ENCODE data around the gene KLHL7. TPM values are rescaled to one million over a fixed set of nuclear protein-coding genes. Genes with fewer than 3 reads are reported as not detected.
A peak's percentile ranks its signal among the peaks of the same experiment; 100 is the strongest.

KLHL7 gene, protein sequence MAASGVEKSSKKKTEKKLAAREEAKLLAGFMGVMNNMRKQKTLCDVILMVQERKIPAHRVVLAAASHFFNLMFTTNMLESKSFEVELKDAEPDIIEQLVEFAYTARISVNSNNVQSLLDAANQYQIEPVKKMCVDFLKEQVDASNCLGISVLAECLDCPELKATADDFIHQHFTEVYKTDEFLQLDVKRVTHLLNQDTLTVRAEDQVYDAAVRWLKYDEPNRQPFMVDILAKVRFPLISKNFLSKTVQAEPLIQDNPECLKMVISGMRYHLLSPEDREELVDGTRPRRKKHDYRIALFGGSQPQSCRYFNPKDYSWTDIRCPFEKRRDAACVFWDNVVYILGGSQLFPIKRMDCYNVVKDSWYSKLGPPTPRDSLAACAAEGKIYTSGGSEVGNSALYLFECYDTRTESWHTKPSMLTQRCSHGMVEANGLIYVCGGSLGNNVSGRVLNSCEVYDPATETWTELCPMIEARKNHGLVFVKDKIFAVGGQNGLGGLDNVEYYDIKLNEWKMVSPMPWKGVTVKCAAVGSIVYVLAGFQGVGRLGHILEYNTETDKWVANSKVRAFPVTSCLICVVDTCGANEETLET
- total RNA-seq: 10 to 100 TPM; 20.4 to 36.2 (median 30.8) TPM

DNA sequence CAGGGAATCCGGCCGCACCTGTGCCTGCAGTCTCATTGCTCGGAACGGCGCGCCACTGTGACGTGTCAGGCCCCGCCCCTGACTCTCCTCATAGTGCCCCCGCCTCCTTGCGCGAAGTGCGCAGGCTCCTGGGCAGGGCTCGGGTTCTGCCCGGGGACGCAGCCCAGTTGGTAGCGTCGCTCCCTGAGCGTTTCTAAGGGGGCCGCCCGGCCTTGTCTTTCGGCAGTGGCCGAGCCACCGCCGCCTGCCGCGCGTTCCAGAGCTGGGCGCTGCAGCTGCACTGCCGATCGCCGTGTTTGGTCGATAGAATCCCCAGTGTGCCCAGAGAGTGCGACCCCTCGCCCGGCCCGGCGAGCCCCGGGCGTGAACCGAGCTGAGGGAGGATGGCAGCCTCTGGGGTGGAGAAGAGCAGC is at the start of gene KLHL7:
Gene KLHL7, plus strand, starts transcription at position 142 of the 413 bp plus-strand sequence. Its CDS starts 242 bp downstream, at position 384.
- no peaks in the 10 kb centered on the region for H3K36me3 ChIP-seq
- H3K27me3 ChIP-seq: no peaks in the 10 kb centered on the region
- DNase-seq (ENCODE audit: extremely low spot score): peak; percentile 99
- H3K4me3 ChIP-seq: peak within 1 kb of the TSS; percentile 82 to 98 (median 92)
- H3K4me1 ChIP-seq: peaks cover 28 to 46% (median 41%) of the 10 kb centered on the region in 4 donors
- intact Hi-C loops (cut with DNase I): loop anchor here (2.0 kb wide), 1 partner anchor 75 kb away; no protein-coding TSS in a partner anchor
- 0% methylated on average over 16 of the region's 40 CpGs for WGBS
- H3K9me3 ChIP-seq: peaks cover 0 to 5% (median 0%) of the 10 kb centered on the region in 4 donors
- TF ChIP-seq EP300 (IDR thresholded peaks at IDR 0.05): no peak
- peak; percentile 74 for TF ChIP-seq POLR2A (IDR thresholded peaks at IDR 0.05; ENCODE audit: low read depth)
- peak; percentile 98 for TF ChIP-seq POLR2AphosphoS5 (IDR thresholded peaks at IDR 0.05)
- H3K27ac ChIP-seq (replicated peaks in 1 of 4): peak within 1 kb of the TSS; percentile 90 to 98 (median 94)

DNA sequence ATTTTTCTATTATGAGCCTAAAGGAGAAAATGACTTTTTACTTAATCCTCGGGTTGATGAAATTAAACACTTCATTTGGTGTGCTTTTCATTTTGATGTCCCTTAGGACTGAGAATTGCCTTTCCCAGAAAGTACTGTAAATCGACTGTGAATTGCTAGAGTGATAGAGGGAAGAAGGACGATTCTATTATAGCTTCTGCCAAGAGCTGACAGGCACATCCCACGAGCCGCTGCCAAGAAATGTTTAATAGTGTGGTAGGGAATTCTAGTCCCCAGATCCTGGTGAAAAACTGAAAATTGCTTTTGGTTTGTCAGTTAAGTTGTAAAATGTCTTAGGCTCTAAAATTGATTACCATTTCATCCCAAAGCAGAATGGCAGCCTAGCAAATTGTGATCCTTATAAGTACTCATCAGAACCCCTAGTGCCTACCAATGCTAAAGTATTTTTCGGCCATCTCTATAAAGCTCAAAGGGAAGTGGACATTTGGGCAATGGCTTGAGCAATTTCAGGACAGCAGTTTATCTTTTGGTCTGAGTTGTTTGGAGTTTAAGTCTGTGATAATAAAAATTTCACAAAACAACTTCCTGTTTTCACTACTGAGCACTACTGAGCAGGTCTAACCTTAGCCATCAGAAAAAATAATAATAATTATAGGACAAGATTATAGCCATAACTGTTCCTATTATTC is 47.0 kb upstream of the KLHL7 start:
- H3K36me3 ChIP-seq: no peaks in the 10 kb centered on the region
- intact Hi-C loops (cut with DNase I): loop anchor here (5.0 to 10.0 kb wide), 2 partner anchors 334 to 501 kb away; partner anchors contain the start of gene IL6
- H3K4me1 ChIP-seq: peaks cover 0 to 10% (median 8%) of the 10 kb centered on the region in 4 donors
- no peaks in the 10 kb centered on the region for H3K27me3 ChIP-seq
- no peak for DNase-seq (ENCODE audit: extremely low spot score)
- H3K27ac ChIP-seq (replicated peaks in 1 of 4): no peak overlapping the region
- 40% methylated on average over 6 of the region's 6 CpGs for WGBS
- no peak for TF ChIP-seq POLR2A (IDR thresholded peaks at IDR 0.05; ENCODE audit: low read depth)
- TF ChIP-seq POLR2AphosphoS5 (IDR thresholded peaks at IDR 0.05): no peak
- H3K9me3 ChIP-seq: no peaks in the 10 kb centered on the region
- no peak overlapping the region for H3K4me3 ChIP-seq

DNA sequence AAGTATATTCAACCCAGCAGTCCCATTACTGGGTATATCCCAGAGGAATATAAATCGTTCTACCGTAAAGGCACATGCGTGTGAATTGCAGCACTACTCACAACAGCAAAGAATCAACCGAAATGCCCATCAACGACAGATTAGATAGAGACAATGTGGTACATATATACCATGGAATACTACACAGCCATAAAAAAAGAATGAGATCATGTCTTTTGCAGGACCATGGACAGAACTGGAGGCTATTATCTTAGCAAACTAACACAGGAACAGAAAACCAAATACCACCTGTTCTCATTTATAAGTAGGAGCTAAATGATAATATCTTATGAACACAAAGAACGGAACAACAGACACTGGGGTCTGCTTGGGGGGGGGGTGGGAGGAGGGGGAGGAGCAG is 44.3 kb upstream of the KLHL7 start:
- Histone ChIP-seq H3K4me3 (no peak overlapping the region), H3K9me3 (no peaks in the 10 kb centered on the region), H3K4me1 (peaks cover 0 to 14% (median 11%) of the 10 kb centered on the region in 4 donors), H3K27me3 (no peaks in the 10 kb centered on the region), H3K27ac (replicated peaks in 1 of 4) (no peak overlapping the region), H3K36me3 (no peaks in the 10 kb centered on the region)
- intact Hi-C loops (cut with DNase I): no loop called here
- DNase-seq (ENCODE audit: extremely low spot score): no peak
- WGBS: 94% methylated on average over 6 of the region's 6 CpGs
- TF ChIP-seq, protein P1, sequence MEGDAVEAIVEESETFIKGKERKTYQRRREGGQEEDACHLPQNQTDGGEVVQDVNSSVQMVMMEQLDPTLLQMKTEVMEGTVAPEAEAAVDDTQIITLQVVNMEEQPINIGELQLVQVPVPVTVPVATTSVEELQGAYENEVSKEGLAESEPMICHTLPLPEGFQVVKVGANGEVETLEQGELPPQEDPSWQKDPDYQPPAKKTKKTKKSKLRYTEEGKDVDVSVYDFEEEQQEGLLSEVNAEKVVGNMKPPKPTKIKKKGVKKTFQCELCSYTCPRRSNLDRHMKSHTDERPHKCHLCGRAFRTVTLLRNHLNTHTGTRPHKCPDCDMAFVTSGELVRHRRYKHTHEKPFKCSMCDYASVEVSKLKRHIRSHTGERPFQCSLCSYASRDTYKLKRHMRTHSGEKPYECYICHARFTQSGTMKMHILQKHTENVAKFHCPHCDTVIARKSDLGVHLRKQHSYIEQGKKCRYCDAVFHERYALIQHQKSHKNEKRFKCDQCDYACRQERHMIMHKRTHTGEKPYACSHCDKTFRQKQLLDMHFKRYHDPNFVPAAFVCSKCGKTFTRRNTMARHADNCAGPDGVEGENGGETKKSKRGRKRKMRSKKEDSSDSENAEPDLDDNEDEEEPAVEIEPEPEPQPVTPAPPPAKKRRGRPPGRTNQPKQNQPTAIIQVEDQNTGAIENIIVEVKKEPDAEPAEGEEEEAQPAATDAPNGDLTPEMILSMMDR (IDR thresholded peaks at IDR 0.05): no peak
- TF ChIP-seq POLR2AphosphoS5 (IDR thresholded peaks at IDR 0.05): no peak
- no peak for TF ChIP-seq EP300 (IDR thresholded peaks at IDR 0.05)
- no peak for TF ChIP-seq POLR2A (IDR thresholded peaks at IDR 0.05; ENCODE audit: low read depth)

DNA sequence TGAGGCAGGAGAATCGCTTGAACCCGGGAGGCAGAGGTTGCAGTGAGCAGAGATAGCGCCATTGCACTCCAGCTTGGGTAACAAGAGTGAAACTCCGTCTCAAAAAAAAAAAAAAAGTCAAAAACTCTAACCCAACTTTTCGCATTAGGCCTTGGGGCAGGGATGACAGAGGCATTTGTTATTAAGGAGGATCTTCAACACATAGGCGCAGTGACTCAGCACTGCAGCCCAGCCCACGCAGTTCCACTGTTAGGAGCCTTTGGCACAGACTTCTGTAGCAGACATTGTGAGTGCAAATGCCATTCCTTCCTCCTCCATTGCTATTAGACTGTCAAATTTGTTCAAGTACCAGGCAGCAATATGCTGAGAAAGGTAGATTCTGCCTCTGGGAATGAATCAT is 43.1 kb upstream of the KLHL7 start:
- WGBS: 82% methylated on average over 7 of the region's 7 CpGs
- no peaks in the 10 kb centered on the region for H3K27me3 ChIP-seq
- intact Hi-C loops (cut with DNase I): no loop called here

DNA sequence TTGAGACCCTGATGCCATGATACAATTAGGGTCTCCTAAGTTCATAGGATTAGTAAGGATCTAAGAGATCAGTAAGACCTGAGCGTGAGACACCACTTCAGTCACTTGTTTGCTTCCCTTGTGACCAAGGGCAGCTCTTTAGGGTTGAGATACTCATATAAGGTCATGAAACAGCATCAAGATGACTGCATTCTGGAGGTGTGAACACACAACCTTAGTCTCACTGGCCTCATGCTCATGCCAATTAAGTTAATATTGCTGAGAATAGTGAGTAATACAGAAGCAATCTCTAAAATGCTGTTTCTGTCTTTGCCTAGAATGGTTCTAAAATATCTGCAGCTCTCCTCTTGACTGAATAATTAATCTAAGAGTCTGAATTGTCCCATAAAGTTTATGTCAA is 39.6 kb upstream of the KLHL7 start:
- peaks cover 0 to 22% (median 9%) of the 10 kb centered on the region in 4 donors for H3K4me1 ChIP-seq
- no peaks in the 10 kb centered on the region for H3K27me3 ChIP-seq
- no peak overlapping the region for H3K4me3 ChIP-seq
- no peak for DNase-seq (ENCODE audit: extremely low spot score)
- H3K36me3 ChIP-seq: no peaks in the 10 kb centered on the region
- no peaks in the 10 kb centered on the region for H3K9me3 ChIP-seq
- WGBS: 89% methylated on average over 1 of the region's 1 CpG
- peak overlapping the region in 1 of 4 donors; percentile 2 for H3K27ac ChIP-seq (replicated peaks in 1 of 4)
- TF ChIP-seq POLR2A (IDR thresholded peaks at IDR 0.05; ENCODE audit: low read depth): no peak
- TF ChIP-seq, protein P1 (IDR thresholded peaks at IDR 0.05): no peak
- no peak for TF ChIP-seq EP300 (IDR thresholded peaks at IDR 0.05)
- no peak for TF ChIP-seq POLR2AphosphoS5 (IDR thresholded peaks at IDR 0.05)
- intact Hi-C loops (cut with DNase I): no loop called here

More for the DNA sequence above, 43.1 kb upstream of the KLHL7 start:
- H3K27ac ChIP-seq (replicated peaks in 1 of 4): peak overlapping the region in 2 of 4 donors; percentile 39 to 48
- H3K36me3 ChIP-seq: no peaks in the 10 kb centered on the region
- no peak for TF ChIP-seq POLR2A (IDR thresholded peaks at IDR 0.05; ENCODE audit: low read depth)
- no peak for TF ChIP-seq EP300 (IDR thresholded peaks at IDR 0.05)
- TF ChIP-seq, protein P1 (IDR thresholded peaks at IDR 0.05): no peak
- TF ChIP-seq POLR2AphosphoS5 (IDR thresholded peaks at IDR 0.05): no peak
- no peaks in the 10 kb centered on the region for H3K9me3 ChIP-seq
- H3K4me1 ChIP-seq: peaks cover 0 to 25% (median 13%) of the 10 kb centered on the region in 4 donors
- DNase-seq (ENCODE audit: extremely low spot score): no peak
- no peak overlapping the region for H3K4me3 ChIP-seq
